HG02981 (cell line): ENCODE results near the gene SORL1.

Experiments
- ATAC-seq: cut with Tn5 transposase; IDR thresholded peaks from one replicate; pipeline ENCODE4 v1.9.1; 2021; ENCODE audit warnings: mild to moderate bottlenecking, moderate library complexity; ENCODE audit not compliant: unreplicated experiment

Gene SORL1

DNA sequence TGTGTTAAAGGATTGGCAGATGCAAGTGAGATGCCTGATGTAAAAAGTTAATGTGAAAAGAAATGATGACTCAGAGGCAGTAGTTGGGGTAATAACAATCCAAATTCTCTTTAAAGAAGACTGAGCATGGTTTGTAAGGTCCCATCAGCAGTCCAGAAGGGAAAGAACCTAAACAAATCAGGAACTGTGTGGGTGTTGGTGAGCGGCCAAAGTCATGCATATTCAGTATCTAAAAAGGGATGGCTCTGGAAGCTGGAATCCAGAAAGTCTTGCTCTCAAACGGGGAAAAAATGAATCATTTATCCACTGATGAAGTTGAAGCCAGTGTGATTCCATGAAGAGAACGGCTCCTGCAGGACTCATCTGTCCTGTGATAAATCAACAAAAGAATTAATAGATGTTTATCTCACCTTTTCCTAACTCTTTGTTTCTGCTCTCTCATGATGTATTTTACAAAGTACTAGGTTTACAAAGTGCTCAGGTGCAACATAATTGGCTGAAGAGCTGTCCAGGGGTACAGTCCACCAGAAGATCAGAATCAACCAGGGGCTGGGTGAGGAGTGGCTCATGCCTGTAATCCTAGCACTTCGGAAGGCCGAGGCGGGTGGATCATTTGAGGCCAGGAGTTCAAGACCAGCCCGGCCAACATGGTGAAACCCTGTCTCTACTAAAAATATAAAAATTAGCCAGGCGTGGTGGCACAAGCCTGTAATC is 21.1 kb downstream of the SORL1 start:
- no peak for ATAC-seq

DNA sequence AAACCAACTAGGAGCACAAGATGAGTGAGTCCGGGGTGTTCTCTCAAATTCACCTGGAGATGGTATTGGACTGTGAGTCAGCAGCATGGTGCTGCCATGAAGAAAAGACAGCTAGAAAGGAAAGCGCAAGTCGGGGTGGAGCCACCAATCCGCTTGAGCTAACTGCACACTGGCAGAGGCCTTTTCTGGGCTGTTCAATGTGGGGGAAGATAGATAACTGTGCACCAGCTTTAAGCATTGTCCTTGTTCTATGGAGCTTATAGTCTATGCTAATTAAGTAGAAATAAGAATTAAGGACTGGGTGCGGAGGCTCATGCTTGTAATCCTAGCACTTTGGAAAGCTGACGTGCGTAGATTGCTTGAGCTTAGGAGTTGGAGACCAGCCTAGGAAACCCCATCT is 22.6 kb downstream of the SORL1 start:
- no peak for ATAC-seq

DNA sequence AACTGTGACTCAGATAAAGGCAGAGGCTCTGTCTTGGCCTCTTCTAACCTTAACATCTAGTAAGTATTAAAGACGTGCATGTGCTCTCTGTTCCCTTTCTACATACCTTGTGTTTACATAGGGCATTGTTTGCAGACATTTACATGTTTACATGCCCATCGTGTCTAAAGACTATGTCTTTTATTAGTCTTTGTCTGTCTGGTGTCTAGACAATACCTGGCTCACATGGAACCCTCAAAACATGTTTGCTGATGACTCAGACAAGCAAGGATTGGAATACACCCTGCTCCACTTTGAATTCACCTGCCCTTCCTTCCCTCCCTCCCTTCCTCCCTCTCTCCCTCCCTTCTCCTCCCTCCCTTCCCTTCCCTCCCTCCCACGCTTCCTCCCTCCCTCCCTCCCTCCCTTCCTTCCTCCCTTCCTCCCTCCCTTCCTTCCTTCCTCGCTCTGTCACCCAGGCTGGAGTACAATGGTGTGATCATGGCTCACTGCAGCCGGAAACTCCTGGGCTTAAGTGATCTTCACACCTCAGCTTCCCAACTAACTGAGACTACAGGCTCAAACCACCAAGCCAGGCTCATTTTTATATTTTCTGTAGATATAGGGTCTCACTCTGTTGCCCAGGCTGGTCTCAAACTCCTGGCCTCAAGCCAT is 24.4 kb downstream of the SORL1 start:
- no peak for ATAC-seq

DNA sequence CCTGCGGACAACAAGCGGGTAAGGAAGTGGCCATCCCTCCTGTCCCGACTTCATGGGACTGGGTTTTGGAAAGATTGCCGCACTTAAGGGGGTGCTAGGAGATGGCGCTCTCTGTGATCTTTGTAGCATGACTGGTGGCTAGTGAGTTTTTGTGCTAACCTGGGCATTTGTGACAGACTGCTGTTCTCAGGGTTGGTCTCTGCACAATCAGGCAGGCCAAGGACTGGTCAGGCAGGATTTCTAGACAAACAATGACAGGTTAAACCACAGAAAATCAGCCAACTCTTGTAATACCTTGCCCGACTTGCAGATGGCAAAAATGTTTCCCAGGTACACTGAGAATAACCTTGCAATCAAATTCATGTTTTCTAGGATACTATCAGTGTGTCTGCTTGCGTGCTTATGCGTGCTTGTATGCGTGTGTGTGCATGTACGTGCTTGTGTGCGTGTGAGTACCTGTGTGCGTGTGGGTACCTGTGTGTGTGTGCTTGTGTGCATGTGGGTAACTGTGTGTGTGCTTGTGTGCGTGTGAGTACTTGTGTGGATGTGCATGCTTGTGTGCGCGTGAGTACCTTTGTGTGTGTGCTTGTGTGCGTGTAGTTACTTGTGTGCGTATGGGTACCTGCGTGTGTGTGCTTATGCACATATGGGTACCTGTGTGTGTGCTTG is 26.2 kb downstream of the SORL1 start:
- ATAC-seq, result no peak

DNA sequence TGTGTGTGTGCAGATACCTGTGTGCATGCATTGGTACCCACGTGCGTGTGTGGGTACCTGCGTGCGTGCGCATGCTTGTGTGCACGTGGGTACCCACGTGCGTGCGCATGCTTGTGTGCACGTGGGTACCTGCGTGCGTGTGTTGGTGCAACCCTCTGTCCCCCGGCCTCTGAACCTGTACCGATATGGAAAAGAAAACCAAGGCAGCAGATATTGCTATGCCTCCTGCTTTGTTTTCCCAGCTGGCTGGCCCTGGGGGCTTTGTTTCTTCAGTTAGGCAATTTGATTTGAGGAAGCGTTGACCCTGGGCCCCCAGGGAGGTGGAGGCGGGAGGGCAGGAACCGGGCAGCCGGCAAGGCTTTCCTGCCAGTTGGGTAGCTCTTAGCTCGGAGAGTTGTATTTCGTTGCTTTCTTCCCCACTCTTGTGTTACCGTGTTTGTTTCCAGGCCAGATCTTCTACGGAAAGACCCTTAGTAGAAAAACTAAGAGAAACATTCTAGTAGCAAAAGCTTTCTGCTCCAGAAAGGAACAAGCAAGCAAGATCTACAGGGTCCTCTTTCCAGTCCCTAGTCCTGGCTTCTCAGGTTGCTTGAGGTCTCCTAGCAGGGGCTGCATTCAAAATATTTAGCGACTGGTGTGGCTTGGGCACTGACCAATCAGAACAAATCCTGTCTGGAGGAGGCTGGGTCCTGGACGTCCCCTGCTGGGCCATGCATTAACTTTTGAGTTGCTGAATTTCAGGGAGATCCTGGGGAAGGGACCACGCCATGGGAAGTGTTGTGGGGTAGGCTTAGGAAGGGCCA is 27.0 kb downstream of the SORL1 start:
- ATAC-seq, result no peak

DNA sequence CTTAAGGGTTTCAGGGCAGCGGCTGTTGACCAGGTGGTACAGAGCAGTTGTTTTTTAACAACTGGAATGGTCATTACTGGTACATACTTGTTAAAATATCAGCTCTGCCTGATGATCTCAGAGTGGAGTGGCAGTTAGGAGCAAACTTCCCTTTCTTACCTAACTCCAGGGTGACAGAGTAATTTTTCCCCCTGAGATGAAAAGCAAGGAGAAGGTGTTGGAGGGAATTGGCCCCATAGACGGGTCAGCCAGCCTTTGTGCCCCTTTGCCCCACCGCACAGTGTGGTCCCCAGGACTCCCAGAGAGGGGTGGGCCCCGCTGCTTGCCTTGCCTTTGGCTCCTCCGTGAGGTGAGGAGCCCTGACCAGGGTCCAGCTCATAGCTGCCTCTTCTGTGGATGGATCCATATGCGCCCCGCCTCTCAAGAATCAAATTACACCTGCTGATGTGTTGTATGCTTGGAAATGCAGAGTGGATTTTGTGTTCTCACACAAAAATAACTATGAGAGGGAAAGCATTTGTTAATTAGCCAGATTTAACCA is 27.7 kb downstream of the SORL1 start:
- no peak for ATAC-seq

DNA sequence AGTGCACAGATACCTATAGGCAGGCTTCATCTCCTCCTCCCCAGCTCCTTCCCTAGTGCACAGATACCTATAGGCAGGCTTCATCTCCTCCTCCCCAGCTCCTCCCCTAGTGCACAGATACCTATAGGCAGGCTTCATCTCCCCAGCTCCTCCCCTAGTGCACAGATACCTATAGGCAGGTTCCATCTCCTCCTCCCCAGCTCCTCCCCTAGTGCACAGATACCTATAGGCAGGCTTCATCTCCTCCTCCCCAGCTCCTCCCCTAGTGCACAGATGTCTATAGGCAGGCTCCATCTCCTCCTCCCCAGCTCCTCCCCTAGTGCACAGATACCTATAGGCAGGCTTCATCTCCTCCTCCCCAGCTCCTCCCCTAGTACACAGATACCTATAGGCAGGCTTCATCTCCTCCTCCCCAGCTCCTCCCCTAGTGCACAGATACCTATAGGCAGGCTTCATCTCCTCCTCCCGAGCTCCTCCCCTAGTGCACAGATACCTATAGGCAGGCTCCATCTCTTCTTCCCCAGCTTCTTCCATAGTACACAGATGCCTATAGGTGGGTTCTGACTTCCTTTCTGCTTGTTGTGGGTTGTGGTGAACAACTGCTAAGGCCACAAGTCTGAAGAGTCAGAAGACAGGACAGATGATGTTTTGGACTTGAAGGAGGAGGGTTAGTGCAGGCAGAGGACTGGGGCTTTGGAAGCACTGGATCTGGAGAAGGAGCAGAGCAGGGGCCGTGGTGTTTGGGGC is 29.5 kb downstream of the SORL1 start:
- peak; percentile 67 for ATAC-seq

DNA sequence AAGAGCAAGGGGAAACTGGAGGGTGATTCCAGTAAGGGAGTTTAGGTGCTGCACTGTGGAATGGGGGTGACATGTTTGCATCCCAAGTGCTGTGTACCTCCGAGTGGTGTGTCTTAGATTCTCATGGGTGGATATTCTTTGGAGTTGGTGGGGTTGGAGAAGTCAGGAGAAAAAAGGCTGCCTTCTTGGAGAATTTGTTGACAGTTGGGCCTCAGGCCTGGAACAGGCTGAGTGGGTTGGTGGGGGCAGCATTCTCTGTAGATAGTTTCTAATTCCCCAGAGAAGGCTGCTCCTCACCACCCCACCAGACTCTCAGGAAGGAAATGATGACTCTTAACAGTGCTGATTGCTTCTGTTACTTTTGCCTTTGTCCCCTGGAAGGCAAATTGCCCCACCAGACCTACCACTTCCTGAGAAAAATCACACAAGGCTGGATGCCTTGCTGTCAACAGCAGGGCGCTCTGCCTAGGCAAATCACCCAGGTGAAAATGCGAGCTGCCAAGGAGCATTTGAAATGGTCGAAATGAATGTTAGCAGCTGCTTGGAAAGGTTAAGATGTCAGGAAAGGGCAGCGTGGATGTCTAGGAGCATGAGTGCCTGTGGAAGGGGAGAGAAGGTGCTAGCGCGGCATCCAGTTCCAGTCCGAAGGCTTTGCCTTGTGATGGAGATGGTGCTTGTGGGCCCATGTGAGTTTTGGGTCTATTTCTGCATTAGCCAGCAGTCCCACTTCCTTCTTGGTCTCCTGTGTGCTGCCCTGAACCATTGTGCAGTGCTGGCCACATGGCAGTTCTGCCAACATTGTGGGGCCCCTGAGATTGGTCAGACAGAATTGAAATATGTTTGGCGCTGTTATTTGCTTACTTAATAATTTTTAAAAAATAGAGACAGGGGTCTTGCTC is 30.4 kb downstream of the SORL1 start:
- ATAC-seq, result peak; percentile 77

DNA sequence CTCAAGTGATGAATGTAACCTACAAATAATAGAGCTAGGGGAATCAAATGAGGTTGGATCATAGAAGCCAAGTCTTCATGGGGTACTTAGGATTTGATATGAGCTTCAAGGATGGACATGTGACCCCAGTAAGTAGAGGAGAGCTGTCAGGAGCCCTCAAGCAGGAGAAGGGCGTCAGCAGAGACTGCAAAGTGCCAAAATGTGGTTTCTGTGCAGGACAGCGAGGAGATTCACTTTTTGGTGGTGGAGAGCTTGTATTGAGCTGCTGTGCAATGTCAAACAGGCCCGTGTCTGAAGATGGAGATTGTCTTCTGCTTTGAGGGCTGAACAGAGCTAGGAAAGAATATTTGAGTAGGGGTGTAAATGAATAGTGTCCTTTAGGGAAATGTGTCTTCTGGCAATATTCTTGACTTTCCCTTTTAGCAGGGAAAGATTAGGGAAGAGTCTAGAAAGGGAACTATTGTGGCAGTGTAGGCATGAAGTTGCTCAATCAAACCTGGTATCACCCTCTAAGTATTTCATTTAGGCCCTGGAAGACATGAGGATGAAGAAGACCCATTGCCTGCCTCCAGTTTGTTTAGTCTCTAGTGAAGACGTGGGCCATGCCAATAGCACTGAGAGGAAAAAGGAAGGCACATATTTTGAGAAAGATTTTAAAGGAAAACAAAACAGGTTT is 31.8 kb downstream of the SORL1 start:
- no peak for ATAC-seq

DNA sequence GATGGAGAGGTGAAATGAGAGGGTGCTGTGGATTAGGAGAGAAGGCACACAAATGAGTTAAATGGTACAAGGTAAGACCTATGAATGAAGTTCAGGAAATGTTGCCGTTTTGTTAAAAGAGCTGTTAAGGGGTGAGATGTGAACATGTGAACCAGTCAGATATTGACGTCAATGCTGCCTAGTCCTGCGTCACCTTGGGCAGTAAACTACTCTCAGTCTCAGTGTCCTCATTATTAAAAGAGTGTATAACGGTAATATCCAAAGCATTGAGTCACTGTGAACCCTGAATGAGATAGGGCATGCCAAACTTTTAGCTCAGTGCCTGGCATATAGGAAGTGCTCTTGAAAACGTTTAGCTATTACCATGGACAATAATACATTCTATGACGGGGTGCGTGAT is 33.1 kb downstream of the SORL1 start:
- ATAC-seq, result no peak

DNA sequence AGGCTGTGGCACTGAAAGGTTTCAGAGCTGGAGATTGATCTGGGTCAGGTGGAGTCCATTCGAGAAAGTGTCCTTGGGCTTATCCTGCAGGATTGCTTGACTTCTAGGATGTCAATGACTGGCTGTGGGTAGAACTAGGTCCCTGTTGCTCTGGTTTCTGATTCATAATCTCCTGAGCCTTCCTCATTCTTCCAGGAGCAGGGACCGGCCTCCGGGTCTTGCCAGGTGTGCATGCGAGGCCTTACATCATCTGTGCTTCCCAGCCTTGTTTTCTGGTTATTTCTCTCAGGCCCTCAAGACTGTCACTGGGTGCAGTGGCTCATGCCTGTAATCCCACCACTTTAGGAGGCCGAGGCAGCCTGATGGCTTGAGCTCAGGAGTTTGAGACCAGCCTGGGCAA is 33.9 kb downstream of the SORL1 start:
- no peak for ATAC-seq

DNA sequence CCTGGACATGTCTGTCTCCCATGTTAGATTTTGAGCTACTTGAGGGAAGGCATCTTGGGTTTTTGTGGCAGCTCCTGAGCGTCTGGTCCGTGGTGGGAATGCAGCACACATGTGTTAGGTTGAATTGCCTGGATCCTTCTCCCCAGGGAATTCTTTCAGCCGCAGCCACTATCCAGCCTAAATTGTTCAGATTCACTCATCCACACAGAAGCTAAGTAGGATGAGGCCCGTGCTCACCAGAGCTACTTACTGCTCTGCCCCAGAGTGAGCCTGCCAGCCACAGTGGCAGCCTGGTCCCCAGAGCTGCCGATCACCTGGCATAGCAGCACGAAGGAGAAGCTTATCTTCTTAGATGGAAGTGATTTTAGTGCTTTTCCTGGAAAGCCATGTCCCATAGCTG is 35.1 kb downstream of the SORL1 start:
- no peak for ATAC-seq

DNA sequence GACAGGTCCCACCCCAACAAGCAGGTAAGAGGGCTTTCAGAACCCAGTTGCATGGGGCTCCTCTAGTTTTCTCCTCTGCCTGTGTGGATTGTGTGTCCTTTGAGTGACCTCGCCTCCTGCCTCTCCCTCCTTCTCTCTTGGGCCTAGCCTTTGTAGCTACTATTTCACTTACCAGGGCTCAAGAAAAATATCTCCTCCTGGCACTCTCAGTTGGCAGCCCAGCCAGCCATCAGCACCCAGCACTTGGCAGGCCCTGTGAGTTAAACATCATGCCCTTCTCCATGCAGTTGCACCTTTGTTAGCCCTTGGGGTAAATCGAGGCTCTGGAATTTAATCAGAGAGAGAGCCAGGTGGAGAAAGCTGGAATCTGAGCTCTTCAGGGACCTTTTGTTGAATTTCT is 36.1 kb downstream of the SORL1 start:
- no peak for ATAC-seq

DNA sequence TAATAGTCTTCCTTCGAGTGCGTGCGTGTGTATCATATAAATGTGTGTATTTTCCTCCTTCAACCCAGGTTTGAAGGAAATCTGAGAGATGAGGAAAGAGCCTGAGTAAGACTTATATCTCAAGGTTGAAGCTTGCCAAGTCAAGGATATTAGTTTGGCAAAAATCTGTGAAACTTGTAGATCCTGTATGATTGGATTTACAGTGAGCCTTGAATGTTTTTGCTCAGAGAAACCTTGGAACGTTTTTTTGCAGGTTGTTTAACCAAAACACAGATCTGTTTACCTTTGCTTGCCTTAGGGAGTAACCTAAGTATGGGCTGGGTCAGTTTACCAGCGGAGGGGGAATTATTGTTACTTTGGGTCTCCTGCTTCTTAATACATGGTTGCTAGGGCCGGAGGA is 36.5 kb downstream of the SORL1 start:
- no peak for ATAC-seq

DNA sequence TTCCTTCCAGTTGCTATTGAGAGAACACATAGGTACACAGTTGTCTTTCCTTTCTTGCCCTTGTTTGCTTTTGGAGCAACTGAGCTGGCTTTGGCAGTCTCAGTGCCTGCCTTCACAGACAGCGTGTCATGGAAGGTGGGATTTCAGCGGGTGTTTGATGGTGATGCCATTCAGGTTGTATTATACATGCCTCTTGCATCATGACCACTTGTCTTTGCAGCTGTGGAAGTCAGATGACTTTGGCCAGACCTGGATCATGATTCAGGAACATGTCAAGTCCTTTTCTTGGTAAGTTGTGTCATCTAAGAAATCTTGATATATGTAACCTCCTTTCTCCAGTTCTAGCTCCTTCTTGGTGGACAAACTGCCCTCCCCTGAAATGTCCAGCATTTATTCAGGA is 37.7 kb downstream of the SORL1 start:
- ATAC-seq, result no peak

DNA sequence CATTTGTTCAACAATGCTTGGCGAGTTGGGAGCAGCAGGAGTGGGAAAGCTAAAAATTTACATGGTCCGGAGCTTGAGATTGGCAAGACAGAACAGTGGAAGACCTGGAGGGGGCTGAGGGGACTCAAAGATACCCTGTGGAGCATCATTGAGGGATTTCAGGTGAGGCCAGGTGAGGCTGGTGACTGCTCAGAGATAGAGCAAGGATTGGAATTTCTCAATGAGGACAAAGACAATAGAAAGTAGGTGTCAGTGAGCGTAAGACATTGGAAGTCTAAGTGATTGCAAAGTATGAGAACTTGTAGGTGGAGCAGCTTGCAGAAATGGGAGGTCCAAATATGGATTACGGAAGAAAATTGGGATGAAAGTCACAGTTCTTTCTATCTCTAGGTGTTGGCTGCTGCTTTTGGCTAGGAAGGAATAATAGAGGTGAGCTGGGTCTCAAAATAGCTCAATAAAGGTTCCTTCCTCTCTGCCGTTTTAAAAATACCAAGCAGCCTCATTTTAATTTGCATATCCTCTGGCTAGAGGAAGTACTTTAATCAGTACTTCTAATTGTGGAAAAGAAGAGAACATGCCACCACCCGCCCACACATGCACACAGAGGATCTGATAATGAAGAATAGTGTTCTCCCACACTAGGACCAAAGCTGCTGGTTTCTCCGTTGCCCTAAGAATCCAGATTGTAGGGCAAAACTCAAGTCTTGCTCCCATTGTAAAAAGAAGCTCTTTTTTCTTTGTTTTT is 42.4 kb downstream of the SORL1 start:
- ATAC-seq, result no peak

DNA sequence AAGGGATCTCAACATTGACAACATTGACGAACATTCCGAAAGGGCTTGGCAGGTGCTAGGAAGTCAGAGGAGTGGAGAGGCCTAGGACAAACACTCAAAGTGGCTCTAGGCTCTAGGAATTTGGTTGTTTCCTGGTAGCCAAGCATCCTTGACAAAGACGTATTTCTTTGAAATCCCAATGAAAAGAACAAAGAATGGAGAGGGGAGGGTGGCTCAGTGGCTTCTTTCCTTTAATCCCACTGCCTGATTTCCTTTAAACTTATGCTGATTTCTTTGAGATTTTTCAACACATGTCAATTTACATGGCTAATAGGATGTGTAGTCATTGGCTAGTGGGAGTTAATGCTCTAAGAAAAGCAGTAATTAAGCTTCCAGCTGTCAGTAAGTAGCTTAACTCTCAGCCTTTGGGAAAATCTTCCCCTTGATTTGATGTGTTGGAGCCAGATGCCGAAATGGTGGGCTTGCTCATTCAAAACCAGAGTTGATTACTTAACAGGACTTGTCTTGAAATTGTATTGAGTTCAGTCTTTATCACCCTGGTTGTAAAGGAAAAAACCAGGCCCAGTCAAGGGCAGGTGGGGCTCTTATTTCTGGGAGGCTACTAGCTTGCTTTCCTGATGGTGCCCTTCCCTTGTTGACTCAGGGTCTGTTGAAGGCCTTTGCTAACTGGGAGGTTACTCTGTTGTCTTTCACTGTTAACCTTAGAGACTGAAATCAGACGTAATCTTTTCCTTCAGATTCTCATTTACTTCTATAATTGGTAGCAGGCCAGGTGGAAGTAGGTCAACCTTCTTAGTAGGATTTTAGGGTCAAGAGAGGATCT is 45.3 kb downstream of the SORL1 start:
- no peak for ATAC-seq
